T47D (cell line): ENCODE measurements around the gene MAP3K15.

ENCODE experiments used
- DNase-seq, 2 experiments: peaks; one replicate each; pipeline versions ENCODE4 v3.0.0 to v3.0.0-alpha.2; 2011 to 2012; ENCODE audit warnings: low read depth in 1 of 2, low spot score in 1 of 2
- JUND ChIP-seq: IDR thresholded peaks from 2 replicates; pipeline ENCODE4 v1.6.1; 2012; ENCODE audit warnings: low read depth
- in situ Hi-C: cut with HindIII; loops from 2 replicates; pipeline ENCODE4 v1.10.0; 2016; ENCODE audit warnings: low sequenced_read_pairs, low pct_unique_long_range_greater_than_20kb

Gene MAP3K15

GRCh38 chrX:19410259-19410658 lies 105.0 kb downstream of the MAP3K15 start:
- DNase-seq = no peak
- in situ Hi-C loops = no loop called here
- TF ChIP-seq JUND = no peak

- no peak for TF ChIP-seq JUND
- in situ Hi-C loops = no loop called here
- DNase-seq = no peak
Measured at GRCh38 chrX:19403696-19404095, 111.6 kb downstream of the MAP3K15 start.

GRCh38 chrX:19392703-19393102 lies 122.6 kb downstream of the MAP3K15 start:
- in situ Hi-C loops = no loop called here
- no peak for TF ChIP-seq JUND
- no peak for DNase-seq

GRCh38 chrX:19392078-19392477 lies 123.2 kb downstream of the MAP3K15 start:
- in situ Hi-C loops = no loop called here
- TF ChIP-seq JUND = no peak
- DNase-seq = no peak

GRCh38 chrX:19389227-19389845 lies 126.0 kb downstream of the MAP3K15 start:
- no peak for DNase-seq
- in situ Hi-C loops = no loop called here
- no peak for TF ChIP-seq JUND

GRCh38 chrX:19388741-19389140 lies 126.6 kb downstream of the MAP3K15 start:
- no peak for DNase-seq
- in situ Hi-C loops = no loop called here
- TF ChIP-seq JUND = no peak

- in situ Hi-C loops = no loop called here
- TF ChIP-seq JUND = no peak
- no peak for DNase-seq
Measured at GRCh38 chrX:19388064-19388679, 127.1 kb downstream of the MAP3K15 start.

GRCh38 chrX:19386679-19387078 lies 128.6 kb downstream of the MAP3K15 start:
- in situ Hi-C loops = no loop called here
- TF ChIP-seq JUND = no peak
- no peak for DNase-seq

GRCh38 chrX:19382555-19383145 lies 132.7 kb downstream of the MAP3K15 start:
- in situ Hi-C loops = no loop called here
- peak; percentile 35 to 66 for DNase-seq
- TF ChIP-seq JUND = no peak

GRCh38 chrX:19381326-19381725 lies 134.0 kb downstream of the MAP3K15 start:
- DNase-seq = no peak

GRCh38 chrX:19377799-19378198 lies 137.5 kb downstream of the MAP3K15 start:
- DNase-seq = no peak
- no peak for TF ChIP-seq JUND
- in situ Hi-C loops = no loop called here

More at GRCh38 chrX:19381326-19381725, 134.0 kb downstream of the MAP3K15 start:
- in situ Hi-C loops = no loop called here
- no peak for TF ChIP-seq JUND

- no peak for DNase-seq
- in situ Hi-C loops = no loop called here
- TF ChIP-seq JUND = no peak
Measured at GRCh38 chrX:19375546-19375945, 139.8 kb downstream of the MAP3K15 start.

- in situ Hi-C loops = no loop called here
Measured at GRCh38 chrX:19373351-19373891, 141.9 kb downstream of the MAP3K15 start.

More at GRCh38 chrX:19373351-19373891, 141.9 kb downstream of the MAP3K15 start:
- DNase-seq = no peak
- TF ChIP-seq JUND = no peak
